NCI-H187 treated with DMSO at 0.1 percent for 48 hours (cell line): Measurements from ENCODE around the gene TNFRSF8.

Experiments used
- DNase-seq: peaks from one replicate; lab custom pipeline; 2025; lab: John Stamatoyannopoulos, UW

Gene TNFRSF8

GRCh38 chr1:12142891-12143630, 80.0 kb downstream of the TNFRSF8 start:
- DNase-seq: no peak

GRCh38 chr1:12143631-12144155, 80.6 kb downstream of the TNFRSF8 start:
- DNase-seq: no peak

- no peak for DNase-seq
These were observed 81.1 kb downstream of the TNFRSF8 start for GRCh38 chr1:12144236-12144635.

- no peak for DNase-seq
These were observed 81.9 kb downstream of the TNFRSF8 start for GRCh38 chr1:12144969-12145368.

GRCh38 chr1:12145616-12146342, 82.7 kb downstream of the TNFRSF8 start:
- no peak for DNase-seq

- no peak for DNase-seq
These were observed 83.4 kb downstream of the TNFRSF8 start for GRCh38 chr1:12146343-12147112.

- no peak for DNase-seq
These were observed 84.1 kb downstream of the TNFRSF8 start for GRCh38 chr1:12147201-12147701.

- DNase-seq: no peak
These were observed 85.3 kb downstream of the TNFRSF8 start for GRCh38 chr1:12148160-12148957.

- no peak for DNase-seq
These were observed 86.1 kb downstream of the TNFRSF8 start for GRCh38 chr1:12148958-12149790.

GRCh38 chr1:12149791-12150175, 86.7 kb downstream of the TNFRSF8 start:
- DNase-seq: no peak

- no peak for DNase-seq
These were observed 87.5 kb downstream of the TNFRSF8 start for GRCh38 chr1:12150456-12151200.

GRCh38 chr1:12151465-12151864, 88.4 kb downstream of the TNFRSF8 start:
- DNase-seq: no peak

- no peak for DNase-seq
These were observed 89.2 kb downstream of the TNFRSF8 start for GRCh38 chr1:12152113-12152891.

GRCh38 chr1:12153181-12153785, 90.2 kb downstream of the TNFRSF8 start:
- no peak for DNase-seq

- no peak for DNase-seq
These were observed 92.2 kb downstream of the TNFRSF8 start for GRCh38 chr1:12155328-12155727.

- no peak for DNase-seq
These were observed 94.5 kb downstream of the TNFRSF8 start for GRCh38 chr1:12157366-12158231.

GRCh38 chr1:12158357-12159092, 95.4 kb downstream of the TNFRSF8 start:
- no peak for DNase-seq
